ENCODE data around the gene RCOR1.

RCOR1 gene

DNA sequence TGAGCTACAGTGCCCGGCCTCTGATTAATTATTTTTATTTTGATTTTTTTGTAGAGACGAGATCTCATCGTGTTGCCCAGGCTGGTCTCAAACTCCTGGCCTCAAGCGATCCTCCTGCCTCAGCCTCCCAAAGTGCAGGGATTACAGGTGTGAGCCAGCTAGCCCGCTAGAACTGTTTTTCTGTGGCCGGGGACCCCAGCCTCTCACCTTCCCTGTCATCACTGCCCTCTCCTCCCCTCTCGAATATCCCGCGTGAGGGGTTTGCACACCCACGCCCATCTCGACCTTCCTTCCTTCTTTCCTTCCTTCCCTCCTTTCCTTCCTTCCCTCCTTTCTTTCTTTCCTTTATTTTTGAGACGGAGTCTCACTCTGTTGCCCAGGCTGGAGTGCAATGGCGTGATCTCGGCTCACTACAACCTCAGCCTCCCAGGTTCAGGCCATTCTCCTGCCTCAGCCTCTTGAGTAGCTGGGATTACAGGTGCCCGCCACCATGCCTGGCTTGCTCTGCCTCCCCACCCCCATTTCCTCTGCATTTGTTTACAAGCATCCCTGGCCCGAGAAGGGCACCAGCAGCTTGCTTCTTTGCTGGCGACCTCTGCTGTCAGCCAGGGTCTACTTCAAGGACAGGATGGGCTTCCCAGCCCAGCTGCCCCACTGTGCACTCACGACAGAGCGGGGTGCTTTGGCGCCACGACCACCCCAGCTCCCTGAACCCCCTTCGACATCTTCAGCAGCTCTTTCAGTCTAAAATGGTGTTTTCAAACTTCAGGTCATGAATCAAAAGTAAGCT lies 180.5 kb downstream of the RCOR1 start:
- TF ChIP-seq PKNOX1 (IDR thresholded peaks at IDR 0.05) (no peak), FOXK2 (IDR thresholded peaks at IDR 0.05) (no peak), NFRKB (IDR thresholded peaks at IDR 0.05) (no peak), SP1 (IDR thresholded peaks at IDR 0.05) (no peak), SUZ12 (IDR thresholded peaks at IDR 0.05) (no peak), FOXM1 (IDR thresholded peaks at IDR 0.05; ENCODE audit: borderline replicate concordance) (no peak), ZNF384 (IDR thresholded peaks at IDR 0.05) (no peak), LEF1 (IDR thresholded peaks at IDR 0.05; ENCODE audit: borderline replicate concordance) (no peak), HDGF (IDR thresholded peaks at IDR 0.05; ENCODE audit: borderline replicate concordance) (no peak), CTBP1 (IDR thresholded peaks at IDR 0.05; ENCODE audit: borderline replicate concordance) (no peak), TARDBP (IDR thresholded peaks at IDR 0.05) (no peak), ELF4 (IDR thresholded peaks at IDR 0.05) (no peak)
- no peak for DNase-seq (ENCODE audit: extremely low spot score)
- ChIA-PET POLR2A (no interaction called here), CTCF (interaction anchor here (0.7 to 1.6 kb wide), 5 partner anchors 10 to 79 kb away, joined by 3 to 5 read pairs (median 4); no protein-coding TSS in a partner anchor)

DNA sequence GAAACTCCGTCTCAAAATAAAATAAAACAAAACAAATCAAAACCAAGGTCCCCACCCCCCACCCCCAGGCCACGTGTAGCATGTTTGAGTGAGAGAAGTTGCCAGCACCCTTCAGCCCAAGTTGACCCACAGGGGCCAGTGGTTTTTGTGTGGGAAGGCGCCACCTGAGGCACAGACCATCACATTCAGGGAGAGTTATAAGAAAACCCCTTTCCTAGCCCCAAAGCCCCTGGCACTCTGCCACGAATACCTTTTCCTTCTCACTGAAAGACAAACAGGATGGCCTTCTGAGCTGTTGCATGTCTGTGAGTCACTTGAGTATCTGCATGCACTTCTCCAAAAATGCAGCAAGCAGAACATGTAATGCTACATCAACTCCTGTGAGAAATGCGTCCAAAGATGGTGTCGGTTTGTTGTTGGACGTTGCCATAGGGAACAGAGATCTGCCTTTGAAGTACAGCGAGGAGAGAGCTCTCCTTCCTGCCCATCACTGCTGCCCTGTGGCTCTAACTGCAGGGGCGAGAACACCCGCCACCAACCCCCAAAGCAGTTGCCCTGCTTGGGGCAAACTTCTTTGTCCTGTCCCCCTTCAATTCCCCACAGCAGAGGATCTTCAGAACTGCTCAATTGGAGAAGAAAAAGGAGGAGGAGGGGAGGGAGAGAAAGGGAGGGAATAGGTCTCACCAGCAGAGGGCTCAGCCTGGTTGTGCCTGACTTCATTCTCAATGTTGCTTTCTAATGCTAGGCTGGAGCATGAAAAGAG lies 182.1 kb downstream of the RCOR1 start:
- CTCF ChIA-PET: interaction anchor here (0.7 to 1.6 kb wide), 3 partner anchors 10 to 55 kb away, joined by 3 to 4 read pairs (median 3); no protein-coding TSS in a partner anchor
- DNase-seq (ENCODE audit: extremely low spot score): peak; percentile 69
- TF ChIP-seq FOXK2 (IDR thresholded peaks at IDR 0.05): no peak
- TF ChIP-seq PKNOX1 (IDR thresholded peaks at IDR 0.05): no peak
- no peak for TF ChIP-seq TARDBP (IDR thresholded peaks at IDR 0.05)
- no peak for TF ChIP-seq SP1 (IDR thresholded peaks at IDR 0.05)
- no peak for TF ChIP-seq FOXA1 (IDR thresholded peaks at IDR 0.05)
- no peak for TF ChIP-seq BHLHE40 (IDR thresholded peaks at IDR 0.05; ENCODE audit: borderline replicate concordance)
- no peak for TF ChIP-seq SUZ12 (IDR thresholded peaks at IDR 0.05)
- no peak for TF ChIP-seq ARNT (IDR thresholded peaks at IDR 0.05)
- TF ChIP-seq FOXM1 (IDR thresholded peaks at IDR 0.05; ENCODE audit: borderline replicate concordance): no peak
- TF ChIP-seq LEF1 (IDR thresholded peaks at IDR 0.05; ENCODE audit: borderline replicate concordance): no peak
- TF ChIP-seq ELF4 (IDR thresholded peaks at IDR 0.05): no peak

GRCh38 chr14:102775855-102776760 lies 183.7 kb downstream of the RCOR1 start:
- TF ChIP-seq ARNT (IDR thresholded peaks at IDR 0.05) (no peak), NFRKB (IDR thresholded peaks at IDR 0.05) (no peak), FOXA1 (IDR thresholded peaks at IDR 0.05) (no peak), ZNF384 (IDR thresholded peaks at IDR 0.05) (no peak), LEF1 (IDR thresholded peaks at IDR 0.05; ENCODE audit: borderline replicate concordance) (no peak), ELF4 (IDR thresholded peaks at IDR 0.05) (no peak), FOXM1 (IDR thresholded peaks at IDR 0.05; ENCODE audit: borderline replicate concordance) (no peak), L3MBTL2 (conservative IDR thresholded peaks at IDR 0.05) (no peak), SUZ12 (IDR thresholded peaks at IDR 0.05) (no peak), BHLHE40 (IDR thresholded peaks at IDR 0.05; ENCODE audit: borderline replicate concordance) (no peak), CTBP1 (IDR thresholded peaks at IDR 0.05; ENCODE audit: borderline replicate concordance) (no peak), TARDBP (IDR thresholded peaks at IDR 0.05) (no peak), SP1 (IDR thresholded peaks at IDR 0.05) (no peak), PKNOX1 (IDR thresholded peaks at IDR 0.05) (no peak), HDGF (IDR thresholded peaks at IDR 0.05; ENCODE audit: borderline replicate concordance) (no peak), FOXK2 (IDR thresholded peaks at IDR 0.05) (no peak)
- ChIA-PET CTCF (interaction anchor here (0.6 to 1.1 kb wide), 2 partner anchors 81 to 86 kb away, joined by 3 to 4 read pairs; no protein-coding TSS in a partner anchor), POLR2A (no interaction called here)
- DNase-seq (ENCODE audit: extremely low spot score): no peak

More for the DNA sequence above, 182.1 kb downstream of the RCOR1 start:
- POLR2A ChIA-PET: no interaction called here

DNA sequence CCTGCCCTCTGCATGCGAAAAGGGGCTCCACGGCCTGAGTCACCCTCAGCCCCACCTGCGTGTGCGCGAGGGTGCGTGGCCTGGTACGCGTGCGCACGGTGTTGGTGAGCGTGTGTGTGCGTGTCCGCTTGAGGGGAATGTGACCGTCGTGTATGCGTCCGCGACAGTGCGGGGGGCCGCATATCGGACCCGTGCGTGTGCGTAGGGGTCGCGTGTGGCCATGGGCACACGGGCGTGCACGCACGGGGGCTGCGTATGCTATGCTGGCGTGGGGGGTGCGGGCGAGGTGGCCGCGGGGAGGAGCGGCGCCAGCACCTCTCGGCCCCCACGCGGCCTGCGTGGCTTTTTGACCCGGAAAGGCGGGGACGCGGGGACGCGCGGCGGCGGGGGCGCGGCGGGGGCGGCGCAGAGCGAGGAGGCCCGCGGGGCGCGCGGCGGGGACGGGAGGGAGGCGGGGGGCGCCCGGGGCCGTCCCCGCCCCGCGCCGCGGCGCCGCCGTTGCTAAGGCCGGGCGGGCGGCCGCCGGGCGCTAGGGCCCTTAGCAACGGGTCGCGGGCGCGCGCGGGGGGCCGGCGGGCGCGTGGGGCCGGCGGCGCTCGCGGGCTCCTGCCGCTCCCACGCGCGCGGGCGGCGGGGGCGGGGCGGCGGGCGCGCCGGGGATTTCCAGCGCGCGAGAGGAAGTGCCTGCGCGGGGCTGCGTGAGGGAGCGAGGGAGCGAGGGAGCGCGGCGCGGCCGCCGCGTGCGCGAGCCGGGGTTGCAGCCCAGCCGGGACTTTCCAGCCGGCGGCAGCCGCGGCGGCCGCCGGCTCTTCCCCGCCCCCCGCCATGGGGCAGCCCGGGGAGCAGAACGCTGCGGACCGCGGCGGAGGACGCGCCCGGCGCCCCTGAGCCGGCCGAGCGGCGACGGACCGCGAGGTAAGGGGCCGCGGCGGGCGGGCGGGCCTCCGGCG lies 184.6 kb downstream of the RCOR1 start, which contains the start of gene TRAF3:
TSS of gene TRAF3 (plus strand) at position 689 of the 950 bp plus-strand sequence. CDS start 92,753 bp downstream, outside the sequence.
- ChIA-PET POLR2A (no interaction called here), CTCF (interaction anchor here (1.1 kb wide), 1 partner anchor 87 kb away, joined by 3 read pairs; no protein-coding TSS in a partner anchor)
- DNase-seq (ENCODE audit: extremely low spot score): peak; percentile 70
- TF ChIP-seq SP1 (IDR thresholded peaks at IDR 0.05) (no peak), NFRKB (IDR thresholded peaks at IDR 0.05) (no peak), SUZ12 (IDR thresholded peaks at IDR 0.05) (no peak), ZNF384 (IDR thresholded peaks at IDR 0.05) (no peak)
